GM18909 (cell line): Measurements from ENCODE around the gene TMEM41B.
"Not testable (repeated sequence)": the region's sequence is repeated elsewhere in the genome, so short reads cannot be mapped to it uniquely, and the experiment has no call there.

ENCODE experiments used
- ATAC-seq: cut with Tn5 transposase; IDR thresholded peaks from one replicate; pipeline ENCODE4 v1.9.1; 2021; ENCODE audit warnings: mild to moderate bottlenecking; ENCODE audit not compliant: unreplicated experiment, poor library complexity

TMEM41B gene

GRCh38 chr11:9263840-9264315 lies 50.5 kb downstream of the TMEM41B start:
- ATAC-seq, result peak; percentile 73

GRCh38 chr11:9260838-9261146 lies 53.6 kb downstream of the TMEM41B start:
- ATAC-seq, result not testable (repeated sequence)

GRCh38 chr11:9259981-9260837 lies 54.2 kb downstream of the TMEM41B start:
- no peak for ATAC-seq

- not testable (repeated sequence) for ATAC-seq
Observed at GRCh38 chr11:9258279-9258678, 56.1 kb downstream of the TMEM41B start.

- ATAC-seq, result no peak
Observed at GRCh38 chr11:9254416-9254815, 60.0 kb downstream of the TMEM41B start.

GRCh38 chr11:9253086-9253485 lies 61.3 kb downstream of the TMEM41B start:
- ATAC-seq, result no peak

- ATAC-seq, result no peak
Observed at GRCh38 chr11:9251311-9251710, 63.1 kb downstream of the TMEM41B start.

GRCh38 chr11:9250139-9250582 lies 64.2 kb downstream of the TMEM41B start:
- ATAC-seq, result peak; percentile 78

GRCh38 chr11:9249252-9249651 lies 65.1 kb downstream of the TMEM41B start:
- ATAC-seq, result no peak

- ATAC-seq, result no peak
Observed at GRCh38 chr11:9247863-9248262, 66.5 kb downstream of the TMEM41B start.

GRCh38 chr11:9236242-9236641 lies 78.2 kb downstream of the TMEM41B start:
- ATAC-seq, result not testable (repeated sequence)

GRCh38 chr11:9232482-9232881 lies 81.9 kb downstream of the TMEM41B start:
- ATAC-seq, result no peak

GRCh38 chr11:9231848-9232177 lies 82.6 kb downstream of the TMEM41B start:
- no peak for ATAC-seq
